NCI-H82 (cell line): Measurements from ENCODE around the gene CEP78.
"Not testable (repeated sequence)": the region's sequence is repeated elsewhere in the genome, so short reads cannot be mapped to it uniquely, and the experiment has no call there.

ENCODE experiments used
- DNase-seq: peaks from one replicate; lab custom pipeline; 2025; lab: John Stamatoyannopoulos, UW

Gene CEP78, protein sequence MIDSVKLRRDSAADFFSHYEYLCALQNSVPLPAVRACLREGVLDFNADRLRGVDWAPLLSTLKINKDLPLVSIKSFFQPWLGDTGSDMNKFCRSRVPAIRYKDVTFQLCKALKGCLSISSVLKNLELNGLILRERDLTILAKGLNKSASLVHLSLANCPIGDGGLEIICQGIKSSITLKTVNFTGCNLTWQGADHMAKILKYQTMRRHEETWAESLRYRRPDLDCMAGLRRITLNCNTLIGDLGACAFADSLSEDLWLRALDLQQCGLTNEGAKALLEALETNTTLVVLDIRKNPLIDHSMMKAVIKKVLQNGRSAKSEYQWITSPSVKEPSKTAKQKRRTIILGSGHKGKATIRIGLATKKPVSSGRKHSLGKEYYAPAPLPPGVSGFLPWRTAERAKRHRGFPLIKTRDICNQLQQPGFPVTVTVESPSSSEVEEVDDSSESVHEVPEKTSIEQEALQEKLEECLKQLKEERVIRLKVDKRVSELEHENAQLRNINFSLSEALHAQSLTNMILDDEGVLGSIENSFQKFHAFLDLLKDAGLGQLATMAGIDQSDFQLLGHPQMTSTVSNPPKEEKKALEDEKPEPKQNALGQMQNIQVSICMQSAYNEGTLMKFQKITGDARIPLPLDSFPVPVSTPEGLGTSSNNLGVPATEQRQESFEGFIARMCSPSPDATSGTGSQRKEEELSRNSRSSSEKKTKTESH

DNA sequence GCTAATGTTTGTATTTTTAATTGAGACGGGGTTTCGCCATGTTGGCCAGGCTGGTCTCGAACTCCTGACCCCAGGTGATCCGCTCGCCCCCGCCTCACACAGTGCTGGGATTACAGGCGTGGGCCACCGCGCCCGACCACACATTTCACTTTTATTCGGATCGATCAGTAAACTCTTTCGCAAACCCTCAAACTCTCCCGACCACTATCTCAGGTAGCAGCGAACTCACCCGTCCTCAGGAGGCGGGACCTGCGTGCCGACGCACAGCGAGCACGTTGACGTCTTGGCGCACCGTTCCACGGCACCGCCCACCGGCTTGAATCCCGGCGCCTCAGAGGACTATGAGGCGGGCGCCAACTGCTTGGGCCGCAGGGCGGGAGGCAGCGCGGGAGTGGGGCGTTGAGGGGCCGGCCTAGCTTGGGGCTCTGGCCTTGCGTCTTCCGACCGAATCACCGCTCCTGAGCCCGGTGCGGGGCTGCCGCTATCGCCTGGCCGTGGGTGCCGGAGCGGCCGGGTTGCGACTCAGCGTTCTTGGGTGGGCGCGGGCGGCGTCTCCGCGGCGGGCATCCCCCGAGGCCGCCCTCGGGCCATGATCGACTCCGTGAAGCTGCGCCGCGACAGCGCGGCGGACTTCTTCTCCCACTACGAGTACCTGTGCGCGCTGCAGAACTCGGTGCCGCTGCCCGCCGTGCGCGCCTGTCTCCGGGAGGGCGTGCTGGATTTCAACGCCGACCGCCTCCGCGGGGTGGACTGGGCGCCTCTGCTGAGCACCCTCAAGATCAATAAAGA, at the start of gene CEP78:
CEP78 (plus strand) TSS at position 314 of the 789 bp plus-strand sequence; CDS start at position 590, 276 bp downstream.
- peak; percentile 95 for DNase-seq

DNA sequence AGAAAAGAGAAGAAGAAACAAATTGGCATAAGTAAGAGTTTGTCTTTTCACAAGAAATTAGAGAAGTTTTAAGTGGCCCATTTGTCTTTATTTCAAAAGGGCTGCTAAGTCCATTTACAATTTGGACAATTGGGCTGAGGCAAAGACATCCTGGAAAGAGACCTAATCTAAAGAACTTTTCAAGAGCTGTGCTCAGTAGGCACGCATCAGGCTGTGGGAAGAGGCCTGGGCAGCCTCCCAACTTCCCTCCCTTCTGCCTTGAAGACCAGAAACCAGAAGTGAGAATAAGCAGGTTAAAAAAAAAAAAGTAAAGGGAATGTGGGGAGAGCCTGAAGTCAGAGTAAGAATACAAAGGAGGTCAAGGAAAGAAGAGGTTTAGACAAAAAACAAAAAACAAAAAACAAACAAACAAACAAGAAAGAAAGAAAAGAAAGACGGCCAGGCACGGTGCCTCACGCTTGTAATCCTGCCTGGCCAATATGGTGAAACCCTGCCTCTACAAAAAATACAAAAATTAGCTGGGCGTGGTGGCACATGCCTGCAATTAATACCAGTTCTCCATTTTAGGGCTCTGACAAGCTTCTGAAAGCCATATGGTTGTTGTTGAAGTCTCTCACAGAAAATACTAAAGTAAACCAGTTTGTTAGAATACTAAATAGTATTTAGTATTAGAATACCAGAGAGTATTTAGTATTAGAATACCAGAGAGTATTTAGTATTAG, 48.0 kb upstream of the CEP78 start:
- no peak for DNase-seq

DNA sequence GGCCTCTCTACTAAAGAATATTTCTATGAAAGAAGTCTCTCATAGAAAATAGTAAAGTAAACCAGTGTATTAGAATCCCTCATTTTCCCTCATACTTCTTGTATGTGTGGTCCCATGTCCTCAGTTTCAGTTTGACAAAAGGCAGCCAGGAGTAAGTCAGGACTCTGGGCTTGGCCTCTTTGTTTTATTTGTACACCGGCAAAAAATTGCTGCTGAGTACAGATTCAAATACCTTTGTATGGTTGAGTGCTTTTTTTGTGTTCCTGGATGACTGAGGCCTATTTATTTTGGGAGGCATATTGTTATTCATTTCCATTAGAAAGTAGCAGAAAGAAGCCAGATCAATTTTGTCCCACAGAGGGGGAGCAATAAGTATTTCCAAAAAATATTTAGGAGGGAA, 47.3 kb upstream of the CEP78 start:
- DNase-seq, result no peak

GRCh38 chr9:78189001-78189400, 46.9 kb upstream of the CEP78 start:
- DNase-seq, result no peak

- no peak for DNase-seq
Measured at GRCh38 chr9:78189461-78189860, 46.4 kb upstream of the CEP78 start.

DNA sequence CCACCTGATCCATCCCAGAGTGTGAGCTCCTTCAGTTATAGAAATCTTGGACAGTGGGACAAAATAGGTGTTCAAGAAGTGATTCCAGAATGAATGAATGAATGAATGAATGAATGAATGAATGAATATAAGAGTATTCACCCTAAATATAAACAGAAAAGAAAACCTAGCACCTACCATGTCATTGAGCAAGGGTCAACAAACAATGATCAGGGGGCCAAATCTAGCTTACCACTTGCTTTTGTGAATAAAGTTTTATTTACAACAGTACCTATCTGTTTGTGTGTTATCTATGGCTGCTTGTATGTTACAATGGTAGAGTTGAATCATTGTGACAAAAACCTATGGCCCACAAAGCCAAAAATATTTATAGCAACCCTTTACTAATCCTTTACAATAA, 43.9 kb upstream of the CEP78 start:
- DNase-seq, result no peak

DNA sequence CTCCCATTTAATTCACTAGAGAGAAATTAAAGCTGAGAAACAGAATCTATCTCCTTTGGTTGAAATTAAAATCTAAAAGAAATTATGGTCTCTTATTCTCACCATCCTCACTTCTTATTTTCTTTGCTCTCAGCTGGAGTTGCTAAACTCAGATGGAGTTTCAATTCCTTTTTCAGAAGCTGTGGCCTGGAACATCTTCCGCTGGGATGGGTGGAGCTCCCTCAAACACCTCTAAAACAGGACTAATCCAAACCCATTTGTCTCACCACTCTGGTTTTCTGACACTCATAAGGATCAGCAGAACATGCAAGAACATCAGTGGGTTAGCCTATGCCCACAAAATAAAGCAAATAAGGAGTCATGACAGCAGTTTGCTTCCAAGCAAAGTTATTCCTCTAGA, 39.6 kb upstream of the CEP78 start:
- no peak for DNase-seq

DNA sequence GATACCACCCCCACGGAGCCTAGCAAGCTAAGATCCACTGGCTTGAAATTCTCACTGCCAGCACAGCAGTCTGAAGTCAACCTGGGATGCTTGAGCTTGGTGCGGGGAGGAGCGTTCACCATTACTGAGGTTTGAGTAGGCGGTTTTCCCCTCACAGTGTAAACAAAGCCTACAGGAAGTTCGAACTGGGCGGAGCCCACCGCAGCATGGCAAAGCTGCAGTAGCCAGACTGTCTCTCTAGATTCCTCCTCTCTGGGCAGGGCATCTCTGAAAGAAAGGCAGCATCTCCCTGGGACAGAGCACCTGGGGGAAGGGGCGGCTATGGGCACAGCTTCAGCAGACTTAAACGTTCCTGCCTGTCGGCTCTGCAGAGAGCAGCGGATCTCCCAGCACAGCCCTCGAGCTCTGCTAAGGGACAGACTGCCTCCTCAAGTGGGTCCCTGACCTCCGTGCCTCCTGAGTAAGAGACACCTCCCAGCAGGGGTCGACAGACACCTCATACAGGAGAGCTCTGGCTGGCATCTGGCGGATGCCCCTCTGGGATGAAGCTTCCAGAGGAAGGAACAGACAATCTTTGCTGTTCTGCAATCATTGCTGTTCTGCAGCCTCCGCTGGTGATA, 34.6 kb upstream of the CEP78 start:
- DNase-seq, result not testable (repeated sequence)

GRCh38 chr9:78207319-78207718, 28.6 kb upstream of the CEP78 start:
- DNase-seq, result no peak

GRCh38 chr9:78207901-78208300, 28.0 kb upstream of the CEP78 start:
- DNase-seq, result no peak

DNA sequence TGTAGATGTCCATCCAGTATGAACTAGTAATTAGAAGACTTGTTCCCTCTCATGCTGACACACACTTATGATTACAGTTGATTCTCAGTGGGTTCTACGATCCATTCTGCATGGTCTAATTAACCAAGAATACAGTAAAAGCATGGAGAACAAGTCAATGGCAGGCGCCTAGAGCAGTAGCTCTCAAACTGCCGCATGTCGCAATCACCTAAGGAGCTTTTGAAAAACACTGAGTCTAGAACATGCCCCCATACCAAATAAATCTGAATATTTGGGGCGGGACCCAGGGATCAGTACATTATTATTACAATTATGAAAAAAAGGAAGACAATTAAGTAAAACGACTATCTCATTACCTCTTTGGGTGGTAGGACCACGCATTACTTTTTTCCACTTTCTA, 26.7 kb upstream of the CEP78 start:
- no peak for DNase-seq

DNA sequence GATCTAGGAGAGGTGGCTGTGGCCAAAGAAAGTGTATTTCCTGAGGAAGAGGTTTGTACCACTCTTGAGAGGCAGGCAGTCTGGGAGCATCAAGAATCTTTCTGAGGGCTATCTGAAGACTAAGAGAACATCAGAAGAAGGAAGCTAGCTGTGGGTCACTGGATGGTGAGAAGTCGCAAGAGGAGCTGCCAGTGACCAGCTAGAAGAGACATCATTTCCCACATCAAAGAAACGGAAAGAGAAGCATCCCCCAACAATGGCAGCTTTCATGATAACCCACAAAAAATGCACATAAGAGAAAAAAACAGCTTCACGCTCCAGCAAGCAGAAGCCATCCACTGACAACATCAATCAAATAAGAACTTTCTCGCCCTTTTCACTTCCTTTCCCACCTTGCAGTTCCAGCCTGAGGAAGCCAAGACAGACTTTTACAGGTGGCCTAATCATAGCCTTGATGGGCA, 25.0 kb upstream of the CEP78 start:
- DNase-seq, result no peak

- no peak for DNase-seq
Measured at GRCh38 chr9:78212868-78213267, 23.0 kb upstream of the CEP78 start.

- DNase-seq, result no peak
Measured at GRCh38 chr9:78213712-78214111, 22.2 kb upstream of the CEP78 start.

DNA sequence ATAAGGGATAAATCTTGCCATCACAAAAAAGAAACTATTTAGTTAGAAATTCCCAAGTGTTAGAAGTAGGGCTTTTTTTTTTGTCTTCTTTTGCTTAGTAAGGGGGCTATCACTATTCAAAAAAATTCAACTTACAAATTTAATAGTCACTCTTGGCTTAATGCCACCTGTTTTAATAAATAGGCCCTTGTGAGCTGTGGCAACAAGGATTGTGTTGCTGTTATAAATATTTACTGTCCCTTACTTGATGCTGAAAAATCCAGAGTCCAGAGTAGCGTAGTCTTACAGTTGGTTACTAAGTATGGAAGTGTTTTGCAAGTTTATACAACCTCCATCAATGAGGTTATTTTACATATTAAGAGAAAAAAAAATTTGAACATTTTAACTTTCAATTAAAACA, 21.4 kb upstream of the CEP78 start:
- DNase-seq, result no peak

DNA sequence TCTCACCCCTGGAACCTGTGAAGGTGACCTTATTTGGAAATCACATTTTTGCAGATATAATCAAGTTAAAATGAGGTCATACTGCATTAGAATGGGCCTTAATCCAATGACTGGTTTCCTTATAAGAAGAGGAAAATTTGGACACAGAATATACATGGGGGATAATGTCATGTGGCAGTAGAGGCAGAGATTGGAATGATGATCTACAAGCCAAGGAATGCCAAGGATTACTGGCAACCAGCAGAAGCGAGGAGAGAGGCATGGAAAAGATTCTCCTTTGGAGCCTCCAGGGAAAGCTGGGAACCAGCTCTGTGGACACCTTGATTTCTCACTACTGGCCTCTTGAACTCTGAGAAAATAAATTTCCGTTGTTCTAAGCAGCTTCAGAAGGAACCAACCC, 20.2 kb upstream of the CEP78 start:
- no peak for DNase-seq

DNA sequence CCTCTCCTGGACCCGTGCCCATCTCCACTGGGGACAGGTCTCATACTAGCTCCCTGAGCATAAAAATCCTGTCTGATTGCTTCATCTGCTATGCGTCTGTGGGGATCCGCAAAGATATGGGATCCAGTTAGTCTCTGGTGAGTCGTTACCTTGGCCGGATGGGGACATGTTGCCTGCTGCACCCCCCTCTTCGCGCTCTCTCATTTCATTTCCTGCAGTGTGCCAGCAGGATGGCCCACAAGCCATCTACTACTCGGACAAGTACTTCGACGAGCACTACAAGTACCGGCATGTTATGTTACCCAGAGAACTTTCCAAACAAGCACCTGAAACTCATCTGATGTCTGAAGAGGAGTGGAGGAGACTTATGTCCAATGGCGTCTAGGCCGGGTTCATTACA, 17.0 kb upstream of the CEP78 start:
- no peak for DNase-seq

DNA sequence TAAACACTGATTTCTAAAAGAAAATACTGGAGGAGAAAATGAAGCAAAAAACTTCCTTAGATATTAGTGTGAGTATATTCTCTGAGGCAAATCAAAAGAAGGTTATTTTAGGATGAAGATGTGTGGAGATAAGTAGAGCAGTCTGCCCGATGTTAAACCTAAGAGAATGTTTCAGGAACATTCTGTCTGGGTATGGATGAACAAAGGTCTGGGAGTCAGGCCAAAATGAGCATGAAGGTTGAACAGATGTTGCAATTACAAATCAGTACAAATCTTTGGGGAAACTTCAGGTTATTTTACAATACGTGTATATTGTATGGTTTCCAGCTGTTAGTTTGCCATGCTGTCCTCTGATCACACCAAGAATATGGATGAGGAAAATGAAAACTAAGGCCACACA, 14.4 kb upstream of the CEP78 start:
- DNase-seq, result no peak

DNA sequence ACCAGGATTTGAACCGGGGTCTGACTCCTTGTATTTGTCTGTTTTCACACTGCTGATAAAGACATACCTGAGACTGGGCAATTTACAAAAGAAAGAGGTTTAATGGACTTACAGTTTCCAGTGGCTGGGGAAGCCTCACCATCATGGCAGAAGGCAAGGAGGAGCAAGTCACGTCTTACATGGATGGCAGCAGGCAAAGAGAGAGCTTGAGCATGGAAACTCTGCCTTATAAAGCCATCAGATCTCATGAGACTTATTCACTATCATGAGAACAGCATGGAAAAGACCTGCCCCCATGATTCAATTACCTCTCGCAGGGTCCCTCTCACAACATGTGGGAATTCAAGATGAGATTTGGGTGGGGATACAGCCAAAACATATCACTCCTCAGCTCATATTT, 14.0 kb upstream of the CEP78 start:
- DNase-seq, result not testable (repeated sequence)

DNA sequence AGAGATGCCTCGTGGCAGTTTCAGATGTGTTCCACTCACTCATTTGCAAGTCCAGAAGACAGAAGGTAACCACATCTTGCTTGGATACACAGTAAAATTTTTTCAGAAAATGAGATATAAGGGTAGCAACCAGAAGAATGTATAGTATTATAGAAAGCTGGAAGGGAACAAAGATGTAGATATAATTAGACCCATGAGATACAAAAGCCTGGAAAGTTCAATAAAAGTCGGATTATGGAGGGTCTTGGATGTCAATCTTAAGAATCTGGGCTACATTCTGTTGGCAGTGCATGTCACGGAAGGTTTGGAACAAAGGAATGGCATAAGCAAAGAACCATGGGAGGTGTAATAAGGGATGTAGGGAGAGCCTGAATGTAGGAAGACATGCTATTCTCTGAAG, 5.1 kb upstream of the CEP78 start:
- DNase-seq, result no peak

DNA sequence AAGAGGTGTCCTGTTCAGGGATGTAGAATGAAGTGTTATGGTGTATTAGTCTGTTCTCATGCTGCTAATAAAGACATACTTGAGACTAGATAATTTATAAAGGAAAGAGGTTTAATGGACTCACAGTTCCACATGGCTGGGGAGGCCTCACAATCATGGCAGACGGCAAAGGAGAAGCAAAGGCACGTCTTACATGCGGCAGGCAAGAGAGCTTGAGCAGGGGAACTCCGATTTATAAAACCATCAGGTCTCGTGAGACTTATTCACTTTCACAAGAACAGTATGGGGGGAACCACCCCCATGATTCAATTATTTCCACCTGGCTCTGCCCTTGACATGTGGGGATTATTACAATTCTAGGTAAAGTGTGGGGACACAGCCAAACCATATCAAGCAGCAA, 3.4 kb upstream of the CEP78 start:
- not testable (repeated sequence) for DNase-seq

GRCh38 chr9:78234810-78235209, 1.1 kb upstream of the CEP78 start:
- no peak for DNase-seq
